ENCODE data around the gene GLI1.

GLI1 gene

GRCh38 chr12:57461276-57461916 lies 1.8 kb downstream of the GLI1 start:
- peak; percentile 77 for DNase-seq (ENCODE audit: low spot score)

GRCh38 chr12:57461917-57462250 lies 2.3 kb downstream of the GLI1 start:
- no peak for DNase-seq (ENCODE audit: low spot score)

- DNase-seq (ENCODE audit: low spot score): peak; percentile 98
These were observed 2.8 kb downstream of the GLI1 start for GRCh38 chr12:57462251-57462911.

- DNase-seq (ENCODE audit: low spot score): no peak
These were observed 3.3 kb downstream of the GLI1 start for GRCh38 chr12:57462912-57463253.

GRCh38 chr12:57464569-57464968 lies 5.0 kb downstream of the GLI1 start:
- DNase-seq (ENCODE audit: low spot score): no peak

- no peak for DNase-seq (ENCODE audit: low spot score)
These were observed 5.6 kb downstream of the GLI1 start for GRCh38 chr12:57465030-57465746.

- no peak for DNase-seq (ENCODE audit: low spot score)
These were observed 6.3 kb downstream of the GLI1 start for GRCh38 chr12:57465747-57466505.

GRCh38 chr12:57467212-57467874 lies 7.8 kb downstream of the GLI1 start:
- DNase-seq (ENCODE audit: low spot score): no peak

- no peak for DNase-seq (ENCODE audit: low spot score)
These were observed 8.3 kb downstream of the GLI1 start for GRCh38 chr12:57467915-57468314.

GRCh38 chr12:57469296-57470164 lies 9.9 kb downstream of the GLI1 start:
- no peak for DNase-seq (ENCODE audit: low spot score)

GRCh38 chr12:57470286-57470969 lies 10.8 kb downstream of the GLI1 start:
- DNase-seq (ENCODE audit: low spot score): no peak

GRCh38 chr12:57470970-57471656 lies 11.5 kb downstream of the GLI1 start:
- DNase-seq (ENCODE audit: low spot score): no peak

GRCh38 chr12:57471661-57472060 lies 12.1 kb downstream of the GLI1 start:
- no peak for DNase-seq (ENCODE audit: low spot score)

GRCh38 chr12:57472391-57472790 lies 12.8 kb downstream of the GLI1 start:
- no peak for DNase-seq (ENCODE audit: low spot score)

- no peak for DNase-seq (ENCODE audit: low spot score)
These were observed 13.8 kb downstream of the GLI1 start for GRCh38 chr12:57473392-57473791.

- no peak for DNase-seq (ENCODE audit: low spot score)
These were observed 14.3 kb downstream of the GLI1 start for GRCh38 chr12:57473886-57474285.

GRCh38 chr12:57474430-57474829 lies 14.8 kb downstream of the GLI1 start:
- DNase-seq (ENCODE audit: low spot score): no peak

- DNase-seq (ENCODE audit: low spot score): no peak
These were observed 15.3 kb downstream of the GLI1 start for GRCh38 chr12:57474862-57475261.

- no peak for DNase-seq (ENCODE audit: low spot score)
These were observed 15.9 kb downstream of the GLI1 start for GRCh38 chr12:57475271-57476161.

All from HuH-7 (cell line).